Brain microvascular endothelial cell (primary cell): ENCODE measurements around the gene MDM4.
A peak's percentile ranks its signal among the peaks of the same experiment; 100 is the strongest.

Source experiments
- DNase-seq: peaks from one replicate; pipeline ENCODE4 v3.0.0-alpha.2; 2020
- H3K27ac ChIP-seq: fragments of 250-450 bp; sonication (Bioruptor Pico); 2 replicates; pipeline ENCODE4 v1.5.1; 2020; ENCODE audit warnings: mild to moderate bottlenecking, moderate library complexity
- H3K27me3 ChIP-seq: fragments of 250-450 bp; sonication (Bioruptor Pico); replicated peaks from 2 replicates; pipeline ENCODE4 v1.5.1; 2020; ENCODE audit warnings: mild to moderate bottlenecking
- H3K36me3 ChIP-seq: fragments of 250-450 bp; sonication (Bioruptor Pico); replicated peaks from 2 replicates; pipeline ENCODE4 v1.5.1; 2020; ENCODE audit warnings: mild to moderate bottlenecking
- H3K4me3 ChIP-seq: 2 replicates; pipeline ENCODE4 v1.5.1; 2011; ENCODE audit warnings: low read depth, mild to moderate bottlenecking, control low read depth, low read length, moderate library complexity
- CTCF ChIP-seq: IDR thresholded peaks from 2 replicates; pipeline ENCODE4 v1.5.1; 2011; ENCODE audit warnings: low read depth, mild to moderate bottlenecking, moderate library complexity, low read length, control low read depth, inconsistent platforms; ENCODE audit errors: missing control alignments
- in situ Hi-C: cut with HindIII; loops from 2 replicates; pipeline ENCODE4 v1.10.0; 2017; ENCODE audit warnings: low sequenced_read_pairs, low pct_ligation_motif_present

Gene MDM4

DNA sequence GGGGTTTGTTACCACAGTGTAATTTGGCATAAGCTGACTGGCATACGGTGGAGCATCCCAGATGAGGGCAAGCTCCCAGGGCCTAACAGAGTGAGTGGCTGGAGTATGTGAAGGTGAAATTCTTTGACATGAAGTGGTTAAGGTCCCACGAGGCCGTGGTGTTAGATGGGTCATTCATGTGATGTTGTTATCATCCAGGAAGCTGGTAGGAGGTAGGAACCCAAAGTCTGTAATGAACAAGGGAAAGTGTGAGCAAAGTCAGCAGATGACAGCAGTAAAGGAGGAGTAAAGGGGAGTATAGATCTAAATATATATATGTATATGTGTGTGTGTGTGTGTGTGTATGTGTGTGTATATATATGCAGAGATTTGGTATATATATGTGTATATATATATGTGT, 47.6 kb downstream of the MDM4 start:
- no peak for DNase-seq
- no peak for TF ChIP-seq CTCF
- no peak overlapping the region for H3K27ac ChIP-seq
- H3K36me3 ChIP-seq, result no peaks in the 10 kb centered on the region
- no peaks in the 10 kb centered on the region for H3K27me3 ChIP-seq
- no peak overlapping the region for H3K4me3 ChIP-seq
- in situ Hi-C loops, result no loop called here

GRCh38 chr1:204564835-204565234, 48.6 kb downstream of the MDM4 start:
- H3K27me3 ChIP-seq, result no peaks in the 10 kb centered on the region
- no peak overlapping the region for H3K4me3 ChIP-seq
- H3K27ac ChIP-seq, result no peak overlapping the region
- H3K36me3 ChIP-seq, result no peaks in the 10 kb centered on the region
- no peak for TF ChIP-seq CTCF
- in situ Hi-C loops, result no loop called here
- DNase-seq, result no peak

- in situ Hi-C loops, result no loop called here
- no peak overlapping the region for H3K4me3 ChIP-seq
- H3K36me3 ChIP-seq, result no peaks in the 10 kb centered on the region
- H3K27ac ChIP-seq, result no peak overlapping the region
- H3K27me3 ChIP-seq, result no peaks in the 10 kb centered on the region
- TF ChIP-seq CTCF, result peak; percentile 75
- DNase-seq, result peak; percentile 63
These were observed 49.7 kb downstream of the MDM4 start for GRCh38 chr1:204565617-204566582.

DNA sequence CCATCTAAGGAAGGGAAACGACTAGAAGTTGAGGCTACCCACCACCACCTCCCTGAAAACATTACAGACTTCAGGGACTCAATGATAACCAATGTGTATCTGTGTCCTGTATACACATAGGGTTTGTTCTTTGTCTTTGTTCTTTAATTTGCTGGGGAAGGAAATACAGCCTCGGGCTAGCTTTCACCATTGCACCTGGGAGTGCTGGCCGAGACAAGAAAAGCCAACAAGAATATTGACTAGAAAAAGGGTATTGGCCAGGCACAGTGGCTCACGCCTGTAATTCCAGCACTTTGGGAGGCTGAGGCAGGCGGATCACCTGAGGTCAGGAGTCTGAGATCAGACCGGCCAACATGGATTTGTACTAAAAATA, 50.4 kb downstream of the MDM4 start:
- no peak for TF ChIP-seq CTCF
- in situ Hi-C loops, result no loop called here
- Histone ChIP-seq H3K27ac (no peak overlapping the region), H3K27me3 (no peaks in the 10 kb centered on the region), H3K36me3 (no peaks in the 10 kb centered on the region), H3K4me3 (no peak overlapping the region)
- no peak for DNase-seq

DNA sequence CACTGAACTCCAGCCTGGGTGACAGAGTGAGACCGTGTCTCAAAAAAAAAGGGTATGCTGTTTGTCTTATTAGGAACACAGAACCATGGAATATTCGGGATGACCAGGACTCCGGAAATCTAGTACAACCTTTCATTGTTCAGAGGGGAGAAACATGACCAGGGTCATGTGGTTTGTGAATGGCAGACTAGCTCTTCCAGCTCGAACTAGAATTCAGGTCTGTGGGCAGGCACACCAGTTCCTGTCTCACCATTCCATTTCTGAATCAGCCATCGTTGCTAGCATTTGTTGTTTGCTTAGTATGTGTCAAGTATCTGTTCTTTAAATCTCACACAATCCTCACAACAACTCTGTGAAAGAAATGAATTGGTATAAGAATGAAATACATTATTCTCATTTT, 50.9 kb downstream of the MDM4 start:
- DNase-seq, result no peak
- H3K27me3 ChIP-seq, result no peaks in the 10 kb centered on the region
- TF ChIP-seq CTCF, result no peak
- no peaks in the 10 kb centered on the region for H3K36me3 ChIP-seq
- H3K27ac ChIP-seq, result no peak overlapping the region
- in situ Hi-C loops, result no loop called here
- H3K4me3 ChIP-seq, result no peak overlapping the region
